Mononuclear cell (primary cell): ENCODE data around the gene AMELX. TPM values are rescaled to one million over a fixed set of nuclear protein-coding genes. Genes with fewer than 3 reads are reported as not detected.

Source experiments
- H3K27me3 ChIP-seq: 2 replicates; pipeline ENCODE4 v1.6.0; 2011; ENCODE audit warnings: low read length, control low read depth; ENCODE audit not compliant: insufficient read depth
- H3K4me1 ChIP-seq: 2 replicates; pipeline ENCODE4 v1.5.1; 2011; ENCODE audit warnings: mild to moderate bottlenecking, low read length, control low read depth; ENCODE audit not compliant: insufficient read depth
- H3K4me3 ChIP-seq: 2 replicates; pipeline ENCODE4 v1.5.1; 2011; ENCODE audit warnings: mild to moderate bottlenecking, low read length, moderate library complexity
- H3K9me3 ChIP-seq: 2 replicates; pipeline ENCODE4 v1.5.1; 2011; ENCODE audit warnings: low read depth, mild to moderate bottlenecking, control low read depth, low read length
- total RNA-seq: library from RNA; depleted of rRNA; stranded (reverse); fragments of >200 nt; gene quantifications from one replicate; pipeline ENCODE4 v1.2.3, GENCODE V29; 2012

AMELX gene
- not detected for total RNA-seq

DNA sequence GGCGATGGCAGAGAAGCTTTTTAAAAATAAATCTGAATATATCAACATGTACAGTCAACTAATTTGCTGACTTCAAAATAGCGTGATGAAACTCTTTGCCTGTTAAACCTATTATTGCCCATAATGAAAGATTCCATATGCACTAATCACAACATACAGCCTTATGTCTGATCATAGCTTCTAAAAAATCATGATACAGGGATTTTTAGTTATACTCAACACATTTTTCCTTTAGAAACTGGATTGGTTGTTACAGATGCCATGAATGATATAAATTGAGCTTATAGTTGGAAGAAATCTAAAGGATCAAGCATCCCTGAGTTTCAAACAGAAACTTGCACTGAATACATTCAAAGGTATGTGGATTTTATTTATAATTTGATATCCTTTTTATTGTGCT lies at the start of gene AMELX:
AMELX (plus strand) TSS at position 301 of the 400 bp plus-strand sequence. CDS start 1,376 bp downstream, outside the sequence.
- Histone ChIP-seq H3K4me1 (no peaks in the 10 kb centered on the region), H3K4me3 (no peak within 1 kb of the TSS), H3K9me3 (no peaks in the 10 kb centered on the region), H3K27me3 (no peaks in the 10 kb centered on the region)

DNA sequence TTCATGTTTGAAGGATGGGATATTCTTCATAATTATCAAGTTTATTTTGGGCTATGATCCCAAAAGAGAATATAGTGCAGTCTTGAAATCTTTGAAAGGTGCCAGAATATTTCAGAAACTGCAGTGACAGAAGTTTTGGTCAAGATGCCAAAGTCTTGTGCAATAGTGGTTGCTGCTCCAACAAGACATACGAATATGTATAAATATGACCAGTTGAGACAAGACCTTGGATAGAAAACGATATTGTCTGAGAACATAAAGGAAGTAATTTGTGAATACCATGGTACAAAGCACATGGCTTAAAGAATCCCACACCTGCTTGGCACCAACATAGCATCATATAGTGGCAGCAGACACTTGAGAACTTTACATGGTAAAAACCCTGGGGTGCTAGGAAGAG lies 48.6 kb upstream of the AMELX start:
- Histone ChIP-seq H3K4me3 (no peak overlapping the region), H3K27me3 (no peaks in the 10 kb centered on the region), H3K9me3 (no peaks in the 10 kb centered on the region), H3K4me1 (no peaks in the 10 kb centered on the region)

DNA sequence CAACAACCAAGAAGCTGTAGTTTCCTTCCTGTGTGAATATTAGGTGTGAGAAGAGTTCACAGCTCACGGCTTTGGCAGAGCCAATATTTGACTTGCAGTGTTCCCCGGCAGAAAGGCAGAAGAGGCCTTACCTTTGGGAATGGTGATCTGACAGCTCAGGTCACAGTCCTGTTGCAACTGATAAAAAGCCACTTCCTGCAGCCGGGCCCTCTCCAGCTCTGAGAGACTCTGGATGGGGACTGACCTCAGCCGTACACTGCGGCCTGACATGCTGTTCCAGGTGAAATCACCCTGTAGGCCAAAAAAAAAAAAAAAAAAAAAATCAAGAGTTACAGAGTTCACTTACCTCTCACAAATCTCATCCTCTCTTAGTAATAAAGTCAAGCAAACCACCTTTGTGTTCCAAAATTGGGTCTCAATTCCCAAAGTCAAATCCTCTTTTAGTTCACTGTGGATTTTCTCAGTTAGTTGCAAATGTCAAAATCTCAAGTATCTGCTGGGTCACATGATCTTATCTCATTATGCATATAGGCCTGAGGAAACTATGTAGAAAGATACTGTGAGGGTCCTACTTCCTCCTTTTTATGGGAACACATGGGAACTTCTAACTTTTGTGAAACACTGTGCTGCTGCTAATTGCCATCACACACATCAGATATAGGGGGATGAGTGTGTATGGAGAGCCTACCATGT lies 38.6 kb upstream of the AMELX start:
- Histone ChIP-seq H3K4me3 (no peak overlapping the region), H3K27me3 (no peaks in the 10 kb centered on the region), H3K4me1 (no peaks in the 10 kb centered on the region), H3K9me3 (no peaks in the 10 kb centered on the region)

DNA sequence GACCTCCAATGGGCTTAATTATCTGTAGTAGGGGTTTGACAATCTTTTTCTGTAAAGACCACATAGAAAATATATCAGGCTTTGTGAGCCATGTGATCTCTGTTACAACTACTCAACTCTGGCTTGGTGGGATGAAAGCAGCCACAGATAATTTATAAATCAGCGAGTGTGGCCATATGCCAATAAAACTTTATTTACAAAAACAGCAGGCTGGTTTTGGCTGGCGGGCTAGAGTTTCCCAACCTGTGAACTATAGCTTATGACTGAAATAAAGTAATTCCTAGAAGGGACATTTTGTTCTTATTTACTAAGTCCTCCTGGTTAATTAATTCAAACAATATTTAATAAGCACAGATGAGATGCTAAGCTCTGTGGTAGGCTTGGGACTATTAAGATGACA lies 35.9 kb upstream of the AMELX start:
- Histone ChIP-seq H3K27me3 (no peaks in the 10 kb centered on the region), H3K4me3 (no peak overlapping the region), H3K9me3 (no peaks in the 10 kb centered on the region), H3K4me1 (no peaks in the 10 kb centered on the region)

DNA sequence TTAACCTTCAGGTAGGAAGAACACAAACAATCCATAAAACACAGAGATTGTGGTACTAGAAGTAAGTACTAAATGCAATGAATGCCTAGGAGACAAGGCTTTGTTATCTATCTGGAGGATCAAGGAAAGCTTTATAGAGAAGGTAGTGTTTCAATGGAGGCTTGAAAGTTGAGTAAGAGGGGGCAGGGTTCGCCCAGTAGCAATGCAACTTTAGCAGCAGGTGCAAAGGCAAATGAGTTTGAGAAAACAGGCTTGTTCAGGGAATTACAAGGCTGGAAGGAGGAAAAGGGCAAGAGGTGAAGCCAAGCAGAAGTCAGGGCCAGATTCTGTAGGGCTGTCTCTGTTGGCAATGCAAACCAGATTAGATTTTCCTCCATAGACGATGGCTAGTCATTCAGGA lies 35.5 kb upstream of the AMELX start:
- H3K4me3 ChIP-seq: no peak overlapping the region
- H3K27me3 ChIP-seq: no peaks in the 10 kb centered on the region
- no peaks in the 10 kb centered on the region for H3K9me3 ChIP-seq
- no peaks in the 10 kb centered on the region for H3K4me1 ChIP-seq

DNA sequence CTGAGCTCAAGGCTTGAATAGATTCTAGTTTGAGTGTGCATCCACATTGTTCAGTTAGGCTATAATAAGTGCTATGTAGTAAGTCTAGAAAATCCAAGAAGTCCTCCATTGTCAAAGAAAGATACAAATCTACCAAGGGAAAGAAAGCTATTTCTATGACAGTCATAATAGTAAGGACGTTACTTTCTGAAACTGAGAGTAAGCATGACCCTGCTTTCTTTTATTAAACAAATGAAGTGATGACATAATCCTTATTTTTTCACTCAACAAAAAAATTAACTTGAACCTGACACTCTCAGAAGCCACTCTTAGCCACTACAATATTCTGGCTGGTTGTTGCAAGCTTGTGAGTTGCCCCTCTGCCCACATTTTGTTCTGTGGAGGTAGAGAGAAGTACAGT lies 33.8 kb upstream of the AMELX start:
- Histone ChIP-seq H3K27me3 (no peaks in the 10 kb centered on the region), H3K9me3 (no peaks in the 10 kb centered on the region), H3K4me3 (no peak overlapping the region), H3K4me1 (no peaks in the 10 kb centered on the region)

DNA sequence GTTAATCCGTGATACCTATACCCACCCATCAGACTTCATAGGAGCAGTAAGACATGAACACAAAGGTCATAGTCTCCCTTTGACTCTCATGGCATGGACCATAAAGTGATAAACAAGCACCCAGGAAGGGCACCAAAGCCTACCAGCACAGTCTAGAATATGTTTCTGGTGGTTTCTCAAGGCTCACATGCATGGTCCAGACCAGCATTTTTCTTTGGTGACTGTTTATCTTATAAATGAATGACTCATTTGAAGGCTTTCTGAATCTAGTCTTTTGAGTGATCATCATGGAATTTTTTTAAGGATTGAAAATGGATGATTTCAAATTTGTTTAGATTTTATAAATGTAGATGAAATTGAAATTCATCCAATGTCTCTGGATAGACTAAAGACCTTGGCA lies 32.0 kb upstream of the AMELX start:
- no peak overlapping the region for H3K4me3 ChIP-seq
- H3K4me1 ChIP-seq: no peaks in the 10 kb centered on the region
- H3K27me3 ChIP-seq: no peaks in the 10 kb centered on the region
- H3K9me3 ChIP-seq: no peaks in the 10 kb centered on the region

DNA sequence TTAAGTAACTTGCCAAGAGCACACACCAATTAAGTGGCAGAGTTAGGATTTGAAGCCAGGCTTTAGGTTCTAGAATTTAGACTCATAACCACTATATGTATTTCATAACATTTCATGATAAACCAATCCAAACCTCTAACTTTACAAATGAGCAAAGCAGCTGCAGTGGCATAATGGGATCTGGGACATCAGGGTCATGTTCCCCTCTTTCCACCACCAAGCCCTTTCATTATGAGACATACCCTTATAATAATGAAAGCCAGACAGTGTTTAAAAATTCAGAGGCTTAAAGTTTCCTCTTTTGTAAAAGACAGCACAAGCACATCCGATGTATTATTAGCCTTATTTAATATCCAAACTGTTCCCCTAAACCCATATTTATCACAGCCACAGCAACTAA lies 28.3 kb upstream of the AMELX start:
- H3K27me3 ChIP-seq: no peaks in the 10 kb centered on the region
- H3K4me3 ChIP-seq: no peak overlapping the region
- no peaks in the 10 kb centered on the region for H3K4me1 ChIP-seq
- H3K9me3 ChIP-seq: no peaks in the 10 kb centered on the region

DNA sequence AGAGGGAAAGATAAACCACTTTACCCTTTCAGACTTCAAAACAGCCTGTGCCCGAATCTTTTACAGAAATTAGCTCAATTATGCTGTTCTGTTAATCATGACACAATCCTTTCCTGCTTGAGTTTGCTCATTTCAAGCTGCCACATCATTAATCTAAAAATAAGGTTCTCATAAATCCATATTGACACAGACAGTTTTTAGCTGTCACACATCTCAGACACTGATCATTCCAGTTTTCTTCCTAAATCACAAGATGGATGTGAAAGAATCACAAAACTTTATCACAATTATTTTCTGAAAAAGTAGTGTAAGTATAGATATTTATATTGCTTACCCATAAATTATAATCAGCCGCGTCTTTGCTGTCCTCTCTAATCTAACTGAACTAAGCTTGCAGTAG lies 27.9 kb upstream of the AMELX start:
- no peaks in the 10 kb centered on the region for H3K27me3 ChIP-seq
- no peaks in the 10 kb centered on the region for H3K4me1 ChIP-seq
- H3K4me3 ChIP-seq: no peak overlapping the region
- no peaks in the 10 kb centered on the region for H3K9me3 ChIP-seq

DNA sequence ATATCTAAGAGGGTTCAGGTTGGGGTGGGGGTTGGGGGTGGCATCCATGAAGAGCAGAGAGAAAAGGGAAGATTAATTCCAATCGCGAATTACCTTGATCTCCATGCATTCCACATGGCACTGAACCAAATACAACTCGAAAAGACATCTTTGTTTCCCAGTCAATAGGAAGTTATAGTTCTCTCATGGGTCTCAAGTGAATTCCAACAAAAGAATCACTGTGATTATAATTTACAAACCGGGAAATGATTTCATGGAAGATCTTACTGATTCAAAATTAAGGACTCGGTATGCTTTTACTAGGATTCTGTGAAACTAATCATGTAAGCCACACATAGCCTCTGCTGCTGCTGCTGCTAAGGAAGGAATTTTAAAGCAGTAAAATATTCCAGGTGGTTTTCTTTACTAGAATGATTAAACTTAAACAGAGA lies 26.6 kb upstream of the AMELX start:
- Histone ChIP-seq H3K4me1 (no peaks in the 10 kb centered on the region), H3K27me3 (no peaks in the 10 kb centered on the region), H3K9me3 (no peaks in the 10 kb centered on the region), H3K4me3 (no peak overlapping the region)

DNA sequence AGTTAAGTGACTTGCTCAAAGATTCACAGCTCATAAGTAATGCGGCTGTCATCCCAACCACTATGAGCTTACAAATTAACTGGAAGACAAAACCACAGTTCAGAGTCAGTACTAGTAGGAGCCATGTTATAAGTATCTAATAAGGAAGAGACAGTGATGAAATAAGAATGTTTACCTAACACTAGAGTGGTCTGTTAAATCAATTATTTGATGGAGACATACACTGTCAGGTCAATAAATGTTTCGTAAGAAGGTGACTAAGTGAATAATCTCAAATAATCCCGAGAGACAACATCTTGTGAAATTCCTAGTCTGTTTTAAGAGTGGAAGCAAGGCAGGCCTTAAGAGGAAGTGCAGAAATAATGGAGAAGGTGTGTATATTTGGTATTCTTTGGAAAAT lies 25.8 kb upstream of the AMELX start:
- H3K4me3 ChIP-seq: no peak overlapping the region
- no peaks in the 10 kb centered on the region for H3K9me3 ChIP-seq
- no peaks in the 10 kb centered on the region for H3K4me1 ChIP-seq
- no peaks in the 10 kb centered on the region for H3K27me3 ChIP-seq

DNA sequence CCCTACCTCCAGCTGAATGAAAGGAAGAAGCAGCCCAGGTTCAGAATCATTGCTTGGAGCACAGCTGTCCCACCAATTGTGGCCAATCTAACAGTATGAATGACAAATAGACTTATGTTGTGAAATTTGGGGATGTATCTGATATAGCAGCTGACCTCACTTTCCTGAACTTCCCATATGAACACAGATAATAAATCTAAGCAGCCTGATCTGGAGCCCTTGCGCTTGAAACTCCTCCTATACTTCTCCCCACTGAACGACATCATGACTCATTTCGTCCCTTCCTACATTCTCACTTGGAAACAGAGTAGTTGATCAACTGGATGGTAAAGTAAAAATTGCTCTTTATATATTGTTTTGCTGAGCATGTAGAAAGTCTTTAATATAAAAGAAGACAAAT lies 24.2 kb upstream of the AMELX start:
- no peaks in the 10 kb centered on the region for H3K9me3 ChIP-seq
- no peaks in the 10 kb centered on the region for H3K4me1 ChIP-seq
- H3K27me3 ChIP-seq: no peaks in the 10 kb centered on the region
- no peak overlapping the region for H3K4me3 ChIP-seq

DNA sequence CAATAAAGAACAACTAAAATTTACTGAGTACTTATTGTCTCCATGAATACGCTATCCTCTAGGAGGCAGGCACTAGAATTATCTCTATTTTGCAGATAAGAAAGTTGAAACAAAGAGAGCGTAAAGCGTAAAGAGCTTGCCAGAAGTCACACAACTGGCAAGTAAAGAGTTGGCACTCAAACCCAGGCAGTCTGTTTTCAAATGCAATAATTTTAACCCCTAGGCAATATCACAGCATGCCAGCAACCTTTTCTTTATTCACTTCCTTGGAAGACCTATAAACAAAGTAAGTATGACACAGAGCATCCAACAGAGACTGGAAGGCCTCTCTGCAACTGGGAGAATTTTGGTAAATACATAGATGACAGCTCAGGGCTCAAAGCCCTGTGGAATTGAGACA lies 23.2 kb upstream of the AMELX start:
- Histone ChIP-seq H3K9me3 (no peaks in the 10 kb centered on the region), H3K4me1 (no peaks in the 10 kb centered on the region), H3K27me3 (no peaks in the 10 kb centered on the region), H3K4me3 (no peak overlapping the region)

DNA sequence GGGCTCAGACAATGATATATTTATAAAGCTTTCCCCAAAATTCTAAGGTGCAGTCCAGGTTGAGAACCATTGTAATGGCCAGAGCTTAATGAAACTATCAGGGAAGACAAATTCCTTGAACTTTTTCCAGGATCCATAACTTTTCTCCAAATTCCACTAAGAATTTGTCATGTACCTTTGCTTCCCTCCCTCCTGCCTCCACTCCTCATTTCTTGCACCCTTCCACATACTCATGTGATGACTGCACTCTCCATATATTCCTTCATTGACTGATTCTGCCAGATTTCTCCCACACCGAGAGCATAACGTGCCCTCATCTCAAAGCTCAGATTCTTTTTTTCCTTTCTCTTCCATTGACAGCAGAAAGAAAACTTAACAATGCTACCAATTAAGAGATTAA lies 20.9 kb upstream of the AMELX start:
- Histone ChIP-seq H3K4me3 (no peak overlapping the region), H3K27me3 (no peaks in the 10 kb centered on the region), H3K4me1 (no peaks in the 10 kb centered on the region), H3K9me3 (no peaks in the 10 kb centered on the region)

DNA sequence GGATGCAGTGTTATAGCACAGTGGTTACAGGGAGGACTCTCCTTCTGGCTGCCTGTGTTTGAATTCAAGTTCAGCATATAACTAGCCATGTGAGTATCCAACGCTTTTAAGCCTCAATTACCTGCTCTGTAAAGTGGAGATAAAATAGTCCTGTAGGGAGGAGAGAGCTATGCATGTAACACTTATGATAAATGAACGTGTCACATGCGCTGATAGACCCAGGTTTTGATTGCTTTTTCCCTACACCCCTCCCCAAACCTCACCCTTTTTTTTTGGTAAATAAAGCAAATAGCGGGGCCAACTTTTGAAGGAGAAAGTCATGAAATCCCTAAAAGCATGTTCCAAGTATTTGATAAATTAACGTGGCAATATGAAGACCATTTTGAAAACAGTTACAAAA lies 20.4 kb upstream of the AMELX start:
- H3K4me3 ChIP-seq: no peak overlapping the region
- H3K9me3 ChIP-seq: no peaks in the 10 kb centered on the region
- H3K27me3 ChIP-seq: no peaks in the 10 kb centered on the region
- H3K4me1 ChIP-seq: no peaks in the 10 kb centered on the region

DNA sequence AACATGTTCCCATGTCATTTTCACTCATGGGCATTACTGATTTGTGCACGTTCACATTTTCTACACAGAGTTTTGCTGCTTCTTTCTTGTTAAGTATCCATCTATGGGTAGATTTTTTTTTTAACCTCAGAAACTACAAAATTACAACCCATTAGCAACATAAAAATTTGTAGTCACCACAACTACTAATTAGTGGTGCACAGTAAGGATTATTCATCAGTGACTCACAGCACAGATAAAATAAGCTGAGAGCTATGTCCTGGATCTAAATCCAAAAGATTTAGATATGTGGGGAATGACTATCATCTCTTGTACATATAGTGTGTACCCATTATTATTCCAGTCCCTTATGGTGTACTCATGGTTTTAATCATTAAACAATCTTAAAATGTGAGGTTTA lies 19.7 kb upstream of the AMELX start:
- H3K9me3 ChIP-seq: no peaks in the 10 kb centered on the region
- H3K4me3 ChIP-seq: no peak overlapping the region
- H3K27me3 ChIP-seq: no peaks in the 10 kb centered on the region
- no peaks in the 10 kb centered on the region for H3K4me1 ChIP-seq
